ENCODE data around the gene TRMT6. TPM values are rescaled to one million over a fixed set of nuclear protein-coding genes. Genes with fewer than 3 reads are reported as not detected.

The TRMT6 gene
- polyA plus RNA-seq, 2 of the 4 experiments (the other 2 are of a cell fraction) = 37.4 to 43.1 TPM

GRCh38 chr20:5975778-5976177 is 25.4 kb upstream of the TRMT6 start:
- Histone ChIP-seq H3K9me3 (no peaks in the 10 kb centered on the region), H3K4me1 (peaks cover 39% of the 10 kb centered on the region), H3K27ac (0 out of 6 replicates have a peak overlapping the region, but pooled peaks of 1 of the 2 experiments have one; percentile 27), H3K4me2 (no peak overlapping the region), H3K4me3 (no peak overlapping the region)
- POLR2A ChIA-PET = no interaction called here
- FAIRE-seq (no peak), DNase-seq (ENCODE audit: low read depth in 1 of 2, low spot score in 1 of 2) (no peak), ATAC-seq (no peak)
- TF ChIP-seq HDAC2 (IDR thresholded peaks at IDR 0.05) (no peak), SREBF2 (IDR thresholded peaks at IDR 0.05) (no peak), BHLHE40 (IDR thresholded peaks at IDR 0.05; ENCODE audit: low read depth, low read length) (no peak), BCL3 (IDR thresholded peaks at IDR 0.05) (no peak), USF2 (IDR thresholded peaks at IDR 0.05) (no peak), HOXA7 (CRISPR knock-in tag; IDR thresholded peaks at IDR 0.05) (no peak), FOSL2 (IDR thresholded peaks at IDR 0.05) (no peak), FOSL2 (CRISPR knock-in tag; IDR thresholded peaks at IDR 0.05) (no peak), MAZ (IDR thresholded peaks at IDR 0.05; ENCODE audit: borderline replicate concordance, low read depth, low read length) (no peak), TFCP2L1 (CRISPR knock-in tag; IDR thresholded peaks at IDR 0.05) (no peak), JUN (IDR thresholded peaks at IDR 0.05) (no peak), ZNF302 (CRISPR knock-in tag; IDR thresholded peaks at IDR 0.05) (no peak), JUNB (IDR thresholded peaks at IDR 0.05) (no peak), FOXS1 (CRISPR knock-in tag; IDR thresholded peaks at IDR 0.05) (no peak), CBX8 (IDR thresholded peaks at IDR 0.05) (no peak), MAX (IDR thresholded peaks at IDR 0.05) (no peak), ZFP36 (IDR thresholded peaks at IDR 0.05; ENCODE audit: borderline replicate concordance, partially characterized antibody) (no peak), KDM1A (IDR thresholded peaks at IDR 0.05; ENCODE audit: low read depth) (no peak), CHD2 (IDR thresholded peaks at IDR 0.05; ENCODE audit: low read length, partially characterized antibody) (no peak), E2F6 (IDR thresholded peaks at IDR 0.05; ENCODE audit: borderline replicate concordance, low read depth) (no peak), CEBPB (IDR thresholded peaks at IDR 0.05) (no peak)
- CTCF ChIA-PET = interaction anchor here (0.6 to 1.6 kb wide), 5 partner anchors 11 to 441 kb away, joined by 3 to 6 read pairs (median 3); no protein-coding TSS in a partner anchor
- WGBS (ENCODE audit: missing lambda C conversion rate) = 77% methylated on average over 2 of the region's 2 CpGs

GRCh38 chr20:5974531-5974930 is 24.2 kb upstream of the TRMT6 start:
- CTCF ChIA-PET = interaction anchor here (0.8 to 1.4 kb wide), 5 partner anchors 9 to 770 kb away, joined by 3 to 6 read pairs (median 4); no protein-coding TSS in a partner anchor

More at GRCh38 chr20:5974531-5974930, 24.2 kb upstream of the TRMT6 start:
- peak overlapping the region; percentile 68; the same call in 1 of the 3 replicates for H3K4me2 ChIP-seq
- TF ChIP-seq KDM5A (IDR thresholded peaks at IDR 0.05) (no peak), EP300 (IDR thresholded peaks at IDR 0.05) (no peak), HMGXB4 (CRISPR knock-in tag; IDR thresholded peaks at IDR 0.05; ENCODE audit: borderline replicate concordance) (no peak), POLR2A (IDR thresholded peaks at IDR 0.05; ENCODE audit: low read length) (no peak), RARB (CRISPR knock-in tag; IDR thresholded peaks at IDR 0.05) (no peak), HES2 (IDR thresholded peaks at IDR 0.05) (no peak)
- H3K4me3 ChIP-seq = no peak overlapping the region
- WGBS (ENCODE audit: missing lambda C conversion rate) = 92% methylated on average over 1 of the region's 1 CpG
- ATAC-seq (no peak), FAIRE-seq (no peak), DNase-seq (ENCODE audit: low read depth in 1 of 2, low spot score in 1 of 2) (no peak)
- peaks cover 51% of the 10 kb centered on the region for H3K4me1 ChIP-seq
- POLR2A ChIA-PET = no interaction called here
- peak overlapping the region; percentile 74 to 86 for H3K27ac ChIP-seq
- no peaks in the 10 kb centered on the region for H3K9me3 ChIP-seq

Measured in A549 (cell line).